Muscle of leg (tissue), 11 donors: ENCODE data around the gene CCDC91. TPM values are rescaled to one million over a fixed set of nuclear protein-coding genes. Genes with fewer than 3 reads are reported as not detected.
A peak's percentile ranks its signal among the peaks of the same experiment; 100 is the strongest.
"Not testable (repeated sequence)": the region's sequence is repeated elsewhere in the genome, so short reads cannot be mapped to it uniquely, and the experiment has no call there.

ENCODE experiments used
- DNase-seq: peaks from one replicate; pipeline ENCODE4 v3.0.0; 2013
- H3K27ac ChIP-seq: one replicate; pipeline ENCODE4 v1.5.1; 2013; ENCODE audit warnings: mild to moderate bottlenecking, low read length, control low read depth
- H3K27me3 ChIP-seq: one replicate; pipeline ENCODE4 v1.6.1; 2013; ENCODE audit warnings: low read length; ENCODE audit not compliant: control insufficient read depth, insufficient read depth
- H3K36me3 ChIP-seq: one replicate; pipeline ENCODE4 v1.6.1; 2013; ENCODE audit warnings: low read length; ENCODE audit not compliant: control insufficient read depth, insufficient read depth
- H3K4me1 ChIP-seq: one replicate; pipeline ENCODE4 v1.6.1; 2013; ENCODE audit warnings: low read length; ENCODE audit not compliant: control insufficient read depth, insufficient read depth
- H3K4me3 ChIP-seq: one replicate; pipeline ENCODE4 v1.5.1; 2013; ENCODE audit warnings: low read length, control low read depth
- H3K9me3 ChIP-seq: replicated peaks from 2 replicates; pipeline ENCODE4 v1.6.1; 2013; ENCODE audit warnings: low read depth, low read length; ENCODE audit not compliant: control insufficient read depth
- WGBS: methylation state at CpG from one replicate; pipeline ENCODE4 v1.1.5; 2013; ENCODE audit warnings: missing lambda C conversion rate; ENCODE audit not compliant: insufficient coverage; 5-methylcytosine and 5-hydroxymethylcytosine counted together
- polyA plus RNA-seq, 8 donors: library from polyadenylated mRNA; unstranded; fragments of 120-200 nt; gene quantifications; one replicate each; pipeline versions ENCODE4 v1.2.1 to v1.2.3, GENCODE V29; 2013; ENCODE audit warnings: inconsistent platforms in 1 of 8, low replicate concordance in 1 of 8; ENCODE audit not compliant: insufficient read length in 8 of 8, insufficient read depth in 1 of 8
- total RNA-seq: library from RNA; stranded (reverse); fragments of 120-200 nt; gene quantifications from one replicate; pipeline ENCODE4 v1.2.4, GENCODE V29; 2013

CCDC91 gene
- total and polyA plus RNA-seq, 9 donors = 18.5 to 30.0 (median 22.6) TPM

DNA sequence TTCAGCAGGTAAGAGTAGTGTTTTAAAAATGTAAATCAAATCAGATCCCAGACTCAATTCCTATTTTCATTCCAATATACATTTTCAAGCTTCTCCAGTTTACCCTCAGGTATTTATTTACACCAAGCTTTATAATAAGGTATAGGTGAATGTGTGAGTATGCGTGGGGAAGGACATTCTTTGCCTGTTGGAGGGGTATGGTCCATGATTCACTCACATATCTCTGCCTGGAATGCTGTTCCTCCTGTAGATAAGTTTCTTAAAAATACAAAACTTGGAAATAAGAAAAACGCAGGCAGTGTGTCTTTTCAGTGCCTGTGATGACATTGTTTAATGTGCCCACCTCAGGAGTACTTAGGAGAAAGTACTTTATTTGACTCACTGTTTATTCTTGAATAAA is 118.6 kb downstream of the CCDC91 start:
- Histone ChIP-seq H3K9me3 (no peaks in the 10 kb centered on the region), H3K4me1 (no peaks in the 10 kb centered on the region), H3K36me3 (peaks cover 8% of the 10 kb centered on the region), H3K27me3 (no peaks in the 10 kb centered on the region), H3K4me3 (no peak overlapping the region), H3K27ac (no peak overlapping the region)
- no CpG with 5 or more reads among the region's 2 CpGs for WGBS
- DNase-seq = no peak

DNA sequence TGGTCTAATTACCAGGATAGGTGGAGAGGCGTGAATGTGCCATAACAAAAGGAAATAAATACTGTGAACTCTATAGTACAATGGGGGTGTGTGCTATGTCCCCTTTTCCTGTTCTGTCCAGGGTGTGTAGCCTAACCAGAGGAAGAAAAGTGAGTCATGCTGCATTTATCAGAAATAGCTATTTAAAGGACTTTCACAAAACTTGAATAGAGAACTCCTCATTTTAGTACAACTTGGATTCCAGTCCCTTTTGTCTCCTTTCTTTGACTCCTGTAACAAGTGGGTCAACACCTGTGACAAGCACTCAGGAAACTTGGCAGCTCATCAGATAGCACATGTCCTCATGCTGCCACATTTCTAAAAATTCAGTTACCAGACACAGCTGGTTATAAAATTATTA is 123.4 kb downstream of the CCDC91 start:
- Histone ChIP-seq H3K9me3 (no peaks in the 10 kb centered on the region), H3K4me3 (no peak overlapping the region), H3K27me3 (no peaks in the 10 kb centered on the region), H3K27ac (no peak overlapping the region), H3K36me3 (peaks cover 4% of the 10 kb centered on the region), H3K4me1 (no peaks in the 10 kb centered on the region)
- DNase-seq = peak; percentile 67
- no CpG with 5 or more reads among the region's 1 CpG for WGBS

DNA sequence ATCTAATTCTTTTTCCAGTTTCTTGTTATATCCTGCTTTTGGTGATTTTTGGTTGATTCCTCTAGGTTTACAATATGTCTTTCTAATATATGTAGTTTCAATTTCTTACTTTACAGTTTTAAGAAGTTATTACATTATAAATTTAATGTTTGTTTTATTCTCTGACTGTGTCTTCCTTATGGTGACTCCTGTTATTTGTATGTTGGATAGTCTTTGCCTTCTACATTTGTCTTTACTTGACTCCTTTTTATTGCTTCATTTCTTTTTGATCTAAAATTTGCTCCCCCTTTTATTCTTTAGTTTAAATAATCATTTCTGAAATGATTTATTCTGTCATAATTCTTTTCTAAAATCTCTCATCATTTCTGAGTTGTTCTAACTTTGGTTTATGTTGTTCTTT is 125.8 kb downstream of the CCDC91 start:
- Histone ChIP-seq H3K36me3 (peaks cover 2% of the 10 kb centered on the region), H3K27ac (no peak overlapping the region), H3K9me3 (no peaks in the 10 kb centered on the region), H3K27me3 (no peaks in the 10 kb centered on the region), H3K4me3 (no peak overlapping the region), H3K4me1 (no peaks in the 10 kb centered on the region)
- no peak for DNase-seq

DNA sequence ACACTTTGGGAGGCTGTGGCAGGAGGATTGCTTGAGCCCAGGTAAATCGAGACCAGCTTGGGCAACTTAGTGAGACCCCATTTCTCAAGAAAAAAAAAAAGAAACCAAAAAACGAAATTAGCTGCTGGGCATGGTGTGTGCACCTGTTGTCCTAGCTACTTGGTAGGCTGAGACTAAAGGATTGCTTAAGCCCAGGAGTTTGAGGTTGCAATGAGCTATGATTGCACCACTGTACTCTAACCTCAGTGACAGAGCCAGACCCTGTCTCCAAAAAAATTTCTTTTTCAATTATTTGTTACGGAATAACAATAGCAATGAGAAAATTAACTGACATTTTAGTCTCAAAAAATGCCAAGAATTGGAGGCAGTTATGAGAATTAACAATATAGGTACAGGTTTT is 128.0 kb downstream of the CCDC91 start:
- no peak for DNase-seq
- WGBS = no CpG with 5 or more reads among the region's 3 CpGs
- Histone ChIP-seq H3K4me1 (no peaks in the 10 kb centered on the region), H3K9me3 (no peaks in the 10 kb centered on the region), H3K36me3 (no peaks in the 10 kb centered on the region), H3K27ac (no peak overlapping the region), H3K27me3 (no peaks in the 10 kb centered on the region), H3K4me3 (no peak overlapping the region)

DNA sequence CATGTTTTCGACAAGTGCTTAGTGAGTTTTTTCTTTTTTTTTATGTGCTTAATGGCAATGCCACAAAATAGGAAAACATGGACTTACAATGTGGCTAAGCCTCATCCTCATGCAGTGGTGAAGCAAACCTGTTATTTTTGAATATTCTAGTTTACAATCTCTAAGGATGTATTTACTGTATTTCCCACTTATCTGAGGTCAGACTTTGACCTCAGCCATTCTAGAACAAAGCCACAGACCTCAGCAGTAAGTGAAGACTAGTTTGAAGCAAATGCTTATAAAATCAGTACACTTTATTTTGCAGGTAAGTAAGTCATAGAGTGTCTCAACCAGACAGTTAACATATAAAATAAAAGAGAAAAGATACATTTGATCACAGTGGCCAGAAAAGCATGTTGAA is 130.1 kb downstream of the CCDC91 start:
- Histone ChIP-seq H3K27me3 (no peaks in the 10 kb centered on the region), H3K36me3 (no peaks in the 10 kb centered on the region), H3K27ac (no peak overlapping the region), H3K4me1 (no peaks in the 10 kb centered on the region), H3K4me3 (no peak overlapping the region), H3K9me3 (no peaks in the 10 kb centered on the region)
- no CpG with 5 or more reads among the region's 1 CpG for WGBS
- DNase-seq = no peak

DNA sequence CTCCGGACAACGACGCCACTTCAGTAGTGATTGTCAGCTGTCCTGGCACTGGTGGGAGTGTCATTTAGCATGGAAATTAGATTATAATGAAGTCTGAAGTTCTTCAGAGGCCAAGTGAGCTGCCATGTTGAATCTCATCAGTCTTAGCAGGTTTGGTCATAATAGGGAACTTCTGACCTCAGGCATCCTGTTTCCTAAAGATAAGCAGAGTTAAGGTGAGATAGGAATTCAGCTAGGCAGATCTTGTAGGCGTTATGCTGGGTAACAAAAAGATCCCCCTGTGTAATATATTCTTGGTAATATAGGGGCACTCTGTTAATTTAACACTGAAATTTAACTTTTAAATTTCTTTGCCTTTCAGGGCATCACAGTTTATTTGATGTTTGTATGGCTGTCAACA is 137.5 kb downstream of the CCDC91 start:
- Histone ChIP-seq H3K4me3 (no peak overlapping the region), H3K36me3 (no peaks in the 10 kb centered on the region), H3K27ac (no peak overlapping the region), H3K9me3 (no peaks in the 10 kb centered on the region), H3K27me3 (no peaks in the 10 kb centered on the region), H3K4me1 (no peaks in the 10 kb centered on the region)
- WGBS = 96% methylated on average over 3 of the region's 4 CpGs
- no peak for DNase-seq

DNA sequence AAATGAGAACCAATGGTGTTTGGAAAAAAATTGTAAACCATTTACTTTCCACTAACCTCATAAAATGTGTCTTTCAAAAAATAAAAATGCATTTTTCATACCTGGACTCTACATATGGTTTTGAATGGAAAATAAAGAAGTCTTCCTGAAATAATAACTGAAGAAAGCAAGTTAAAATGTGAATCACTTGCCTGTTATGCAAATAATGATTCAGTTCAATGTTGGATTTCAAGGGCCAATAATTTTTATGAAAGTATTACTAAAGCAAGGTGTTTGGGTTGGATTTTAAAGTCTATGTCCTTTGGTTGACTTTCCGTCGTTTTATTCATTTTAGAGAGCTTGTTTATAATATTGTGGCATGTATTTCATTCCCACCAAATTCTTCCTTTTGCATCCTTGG is 138.7 kb downstream of the CCDC91 start:
- Histone ChIP-seq H3K9me3 (no peaks in the 10 kb centered on the region), H3K4me3 (no peak overlapping the region), H3K27me3 (no peaks in the 10 kb centered on the region), H3K4me1 (no peaks in the 10 kb centered on the region), H3K27ac (no peak overlapping the region), H3K36me3 (no peaks in the 10 kb centered on the region)
- no peak for DNase-seq
- WGBS = no CpG with 5 or more reads among the region's 2 CpGs

DNA sequence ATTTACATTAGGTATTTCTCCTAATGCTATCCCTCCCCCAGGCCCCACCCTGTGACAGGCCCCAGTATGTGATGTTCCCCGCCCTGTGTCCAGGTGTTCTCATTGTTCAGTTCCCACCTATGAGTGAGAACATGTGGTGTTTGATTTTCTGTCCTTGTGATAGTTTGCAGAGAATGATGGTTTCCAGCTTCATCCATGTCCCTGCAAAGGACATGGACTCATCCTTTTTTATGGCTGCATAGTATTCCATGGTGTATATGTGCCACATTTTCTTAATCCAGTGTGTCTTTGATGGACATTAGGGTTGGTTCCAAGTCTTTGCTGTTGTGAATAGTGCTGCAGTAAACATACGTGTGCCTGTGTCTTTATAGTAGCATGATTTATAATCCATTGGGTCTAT is 139.5 kb downstream of the CCDC91 start:
- not testable (repeated sequence) for H3K4me1 ChIP-seq, DNase-seq, H3K36me3 ChIP-seq, H3K4me3 ChIP-seq, H3K27ac ChIP-seq, H3K9me3 ChIP-seq, H3K27me3 ChIP-seq
- no CpG with 5 or more reads among the region's 2 CpGs for WGBS

DNA sequence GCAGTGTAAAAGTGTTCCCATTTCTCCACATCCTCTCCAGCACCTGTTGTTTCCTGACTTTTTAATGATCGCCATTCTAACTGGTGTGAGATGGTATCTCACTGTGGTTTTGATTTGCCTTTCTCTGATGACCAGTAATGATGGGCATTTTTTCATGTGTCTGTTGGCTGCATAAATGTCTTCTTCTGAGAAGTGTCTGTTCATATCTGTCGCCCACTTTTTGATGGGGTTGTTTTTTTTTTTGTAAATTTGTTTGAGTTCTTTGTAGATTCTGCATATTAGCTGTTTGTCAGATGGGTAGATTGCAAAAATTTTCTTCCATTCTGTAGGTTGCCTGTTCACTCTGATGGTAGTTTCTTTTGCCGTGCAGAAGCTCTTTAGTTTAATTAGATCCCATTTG is 140.0 kb downstream of the CCDC91 start:
- DNase-seq, H3K4me1 ChIP-seq, H3K4me3 ChIP-seq, H3K27me3 ChIP-seq, H3K27ac ChIP-seq, H3K9me3 ChIP-seq, H3K36me3 ChIP-seq: not testable (repeated sequence)
- no CpG with 5 or more reads among the region's 3 CpGs for WGBS

DNA sequence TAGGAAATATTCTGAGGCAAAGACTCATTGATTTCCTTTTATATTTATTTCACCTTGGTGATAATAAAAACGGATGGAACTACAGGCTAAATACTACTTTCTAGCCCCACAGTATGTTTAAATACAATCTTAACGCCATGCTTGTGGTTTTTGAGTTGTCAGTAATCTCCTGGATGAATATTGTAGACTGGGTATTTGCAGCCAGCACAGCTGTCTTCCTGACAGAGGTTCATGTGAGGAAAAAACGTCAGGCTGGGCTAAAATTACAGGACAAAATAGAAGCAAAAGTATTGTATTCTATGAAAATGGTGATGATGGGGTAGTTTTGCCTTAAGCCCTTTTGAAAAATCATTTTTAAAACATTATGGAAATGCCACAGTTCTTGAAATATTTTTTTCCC is 140.9 kb downstream of the CCDC91 start:
- Histone ChIP-seq H3K36me3 (no peaks in the 10 kb centered on the region), H3K4me3 (no peak overlapping the region), H3K4me1 (no peaks in the 10 kb centered on the region), H3K9me3 (no peaks in the 10 kb centered on the region), H3K27ac (no peak overlapping the region), H3K27me3 (no peaks in the 10 kb centered on the region)
- peak; percentile 74 for DNase-seq
- WGBS = 25% methylated on average over 1 of the region's 3 CpGs

DNA sequence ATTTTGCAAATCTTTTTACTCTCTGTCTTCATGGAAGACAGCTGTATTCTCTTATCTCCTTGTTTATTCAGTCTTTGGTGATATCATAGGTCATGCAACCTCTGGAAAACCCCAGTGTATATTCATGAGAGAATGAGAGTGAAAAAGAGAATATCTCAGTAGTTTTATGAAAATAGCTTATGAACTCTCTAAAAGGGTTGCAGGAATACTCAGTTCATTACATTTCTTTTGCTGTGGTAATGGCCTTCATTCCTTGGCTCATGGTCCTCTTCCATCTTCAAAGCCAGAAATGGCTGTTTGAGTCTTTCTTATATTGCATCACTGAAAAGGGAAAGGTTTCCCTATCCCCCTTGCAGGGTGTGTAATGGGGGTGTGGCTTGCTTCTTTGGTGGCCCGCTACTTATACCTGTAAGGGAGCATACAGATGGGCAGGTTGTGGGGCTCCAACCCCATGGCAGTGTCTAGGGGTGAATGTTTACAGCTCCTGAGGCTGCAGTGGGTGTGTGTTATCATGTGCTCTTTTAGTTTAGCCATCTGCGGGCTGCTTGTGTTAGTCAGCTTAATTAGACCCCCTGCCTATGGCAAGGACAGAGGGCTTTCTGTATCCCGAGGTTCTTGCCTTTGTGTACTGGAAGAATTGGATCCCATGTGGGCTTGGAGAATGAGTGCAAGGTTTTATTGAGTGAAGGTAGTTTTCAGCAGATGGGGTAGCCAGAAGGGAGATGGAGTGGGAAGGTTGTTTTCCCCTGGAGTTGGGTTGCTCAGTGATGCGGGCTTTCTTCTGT is 150.2 kb downstream of the CCDC91 start:
- Histone ChIP-seq H3K27ac (no peak overlapping the region), H3K27me3 (no peaks in the 10 kb centered on the region), H3K4me1 (no peaks in the 10 kb centered on the region), H3K36me3 (no peaks in the 10 kb centered on the region), H3K4me3 (no peak overlapping the region), H3K9me3 (no peaks in the 10 kb centered on the region)
- WGBS = 81% methylated on average over 4 of the region's 4 CpGs
- no peak for DNase-seq
